ENCODE measurements around the gene GPR137B.

Gene GPR137B

DNA sequence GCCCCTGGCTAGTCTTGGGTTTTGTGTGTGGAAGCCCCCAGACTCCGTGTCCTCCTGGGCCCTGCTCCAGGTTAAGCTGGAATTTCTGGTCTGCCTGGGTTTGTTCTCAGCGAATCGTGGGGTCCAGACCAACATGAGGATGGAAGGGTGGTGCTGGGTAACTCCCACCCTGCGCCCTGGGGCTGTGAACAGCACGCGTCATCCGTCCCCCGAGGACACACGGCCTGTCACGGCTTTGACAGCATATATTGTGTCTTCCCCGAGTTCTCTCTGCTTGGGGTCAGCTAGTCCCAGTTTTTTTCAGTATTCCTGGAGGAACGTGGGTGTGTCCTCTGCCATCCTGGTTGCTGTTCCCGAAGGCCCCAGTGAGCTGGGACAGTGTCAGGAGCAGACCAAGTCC lies 11.8 kb downstream of the GPR137B start:
- no peaks in the 10 kb centered on the region for H3K79me2 ChIP-seq (ENCODE audit: control insufficient read depth, insufficient read depth, low read length)
- no peak overlapping the region for H3K23ac ChIP-seq (ENCODE audit: low read length)
- no peaks in the 10 kb centered on the region for H3K79me1 ChIP-seq (ENCODE audit: low read length)
- no peak overlapping the region for H2AK5ac ChIP-seq (ENCODE audit: low read length)
- DNase-seq = no peak
- no peak overlapping the region for H3K4me2 ChIP-seq (ENCODE audit: low read length)
- H3K27ac ChIP-seq (ENCODE audit: low read depth, low read length) = no peak overlapping the region
- no peaks in the 10 kb centered on the region for H3K36me3 ChIP-seq (ENCODE audit: control insufficient read depth, insufficient read depth, low read length)
- H3K9ac ChIP-seq (ENCODE audit: low read length) = no peak overlapping the region
- no peak overlapping the region for H3K56ac ChIP-seq (ENCODE audit: low read length)
- no peaks in the 10 kb centered on the region for H3K4me1 ChIP-seq (ENCODE audit: control insufficient read depth, low read depth, low read length)
- H2BK15ac ChIP-seq (replicated peaks; ENCODE audit: low read depth) = no peak overlapping the region
- no peak overlapping the region for H4K8ac ChIP-seq (ENCODE audit: low read depth, low read length)
- no peak overlapping the region for H3K4ac ChIP-seq (ENCODE audit: low read depth, low read length)
- no CpG with 5 or more reads among the region's 13 CpGs for WGBS (ENCODE audit: extremely low coverage, insufficient coverage, low lambda C conversion rate)
- H3K4me3 ChIP-seq (ENCODE audit: low read length) = no peak overlapping the region
- no peak overlapping the region for H3K18ac ChIP-seq (ENCODE audit: low read length)
- no peak overlapping the region for H2BK120ac ChIP-seq (ENCODE audit: low read depth, low read length)
- H4K5ac ChIP-seq (ENCODE audit: low read length) = no peak overlapping the region
- H2BK5ac ChIP-seq (ENCODE audit: low read length) = no peak overlapping the region
- no peaks in the 10 kb centered on the region for H3K27me3 ChIP-seq (ENCODE audit: insufficient read depth, low read length, poor library complexity)

DNA sequence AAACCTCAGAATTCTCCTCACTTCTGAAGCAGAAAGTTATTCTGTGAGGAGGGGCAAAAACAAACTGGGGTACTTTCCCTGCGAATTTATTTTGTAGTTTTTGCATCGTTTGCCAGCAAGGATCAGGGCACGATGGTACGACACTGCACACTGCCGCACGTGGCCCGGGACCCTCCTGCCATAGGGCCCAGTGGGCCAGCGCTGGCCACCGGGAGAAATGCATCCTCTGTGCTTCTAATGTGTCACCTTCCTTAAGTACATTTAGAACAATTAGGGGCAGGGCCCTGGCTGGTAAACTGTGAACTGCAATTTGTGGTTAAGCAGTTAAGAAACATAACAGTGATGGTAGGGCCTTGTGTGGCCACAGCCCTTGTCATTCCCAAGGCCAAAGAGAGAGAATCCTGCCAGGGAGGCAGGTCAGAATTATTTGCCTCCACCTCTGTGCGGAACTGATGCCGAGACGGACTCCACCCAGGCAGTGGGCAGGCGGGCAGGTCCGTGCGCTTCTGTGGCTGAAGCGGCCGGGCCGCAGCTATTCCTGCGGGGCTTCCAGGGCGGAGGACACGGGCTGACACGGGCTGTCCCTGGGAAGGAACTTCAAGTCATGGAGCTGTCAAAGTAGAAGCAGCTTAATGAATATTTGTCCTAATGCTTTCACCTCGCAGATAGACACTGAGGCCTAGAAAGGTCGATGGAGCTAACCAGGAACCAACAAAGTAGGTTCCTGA lies 12.5 kb downstream of the GPR137B start:
- Histone ChIP-seq H3K56ac (ENCODE audit: low read length) (no peak overlapping the region), H3K79me1 (ENCODE audit: low read length) (no peaks in the 10 kb centered on the region), H3K4me2 (ENCODE audit: low read length) (no peak overlapping the region), H3K27me3 (ENCODE audit: insufficient read depth, low read length, poor library complexity) (no peaks in the 10 kb centered on the region), H4K8ac (ENCODE audit: low read depth, low read length) (no peak overlapping the region), H3K4ac (ENCODE audit: low read depth, low read length) (no peak overlapping the region), H3K4me1 (ENCODE audit: control insufficient read depth, low read depth, low read length) (no peaks in the 10 kb centered on the region), H3K18ac (ENCODE audit: low read length) (no peak overlapping the region), H3K27ac (ENCODE audit: low read depth, low read length) (no peak overlapping the region), H2BK5ac (ENCODE audit: low read length) (no peak overlapping the region), H3K23ac (ENCODE audit: low read length) (no peak overlapping the region), H3K9ac (ENCODE audit: low read length) (no peak overlapping the region), H3K79me2 (ENCODE audit: control insufficient read depth, insufficient read depth, low read length) (no peaks in the 10 kb centered on the region), H3K36me3 (ENCODE audit: control insufficient read depth, insufficient read depth, low read length) (no peaks in the 10 kb centered on the region), H4K5ac (ENCODE audit: low read length) (no peak overlapping the region), H2BK15ac (replicated peaks; ENCODE audit: low read depth) (no peak overlapping the region), H3K4me3 (ENCODE audit: low read length) (no peak overlapping the region), H2BK120ac (ENCODE audit: low read depth, low read length) (no peak overlapping the region), H2AK5ac (ENCODE audit: low read length) (no peak overlapping the region)
- no peak for DNase-seq
- no CpG with 5 or more reads among the region's 24 CpGs for WGBS (ENCODE audit: extremely low coverage, insufficient coverage, low lambda C conversion rate)

GRCh38 chr1:236155399-236155767 lies 13.0 kb downstream of the GPR137B start:
- H2BK5ac ChIP-seq (ENCODE audit: low read length) = no peak overlapping the region
- no peaks in the 10 kb centered on the region for H3K36me3 ChIP-seq (ENCODE audit: control insufficient read depth, insufficient read depth, low read length)
- H3K18ac ChIP-seq (ENCODE audit: low read length) = no peak overlapping the region
- no peak overlapping the region for H3K4me2 ChIP-seq (ENCODE audit: low read length)
- no peak for DNase-seq
- H3K56ac ChIP-seq (ENCODE audit: low read length) = no peak overlapping the region
- no peak overlapping the region for H3K4me3 ChIP-seq (ENCODE audit: low read length)
- H4K5ac ChIP-seq (ENCODE audit: low read length) = no peak overlapping the region
- H3K4me1 ChIP-seq (ENCODE audit: control insufficient read depth, low read depth, low read length) = no peaks in the 10 kb centered on the region
- H2BK120ac ChIP-seq (ENCODE audit: low read depth, low read length) = no peak overlapping the region
- WGBS (ENCODE audit: extremely low coverage, insufficient coverage, low lambda C conversion rate) = no CpG with 5 or more reads among the region's 11 CpGs
- no peaks in the 10 kb centered on the region for H3K27me3 ChIP-seq (ENCODE audit: insufficient read depth, low read length, poor library complexity)
- no peak overlapping the region for H2BK15ac ChIP-seq (replicated peaks; ENCODE audit: low read depth)
- H3K4ac ChIP-seq (ENCODE audit: low read depth, low read length) = no peak overlapping the region
- H3K23ac ChIP-seq (ENCODE audit: low read length) = no peak overlapping the region
- no peak overlapping the region for H3K27ac ChIP-seq (ENCODE audit: low read depth, low read length)
- no peaks in the 10 kb centered on the region for H3K79me2 ChIP-seq (ENCODE audit: control insufficient read depth, insufficient read depth, low read length)
- no peak overlapping the region for H2AK5ac ChIP-seq (ENCODE audit: low read length)
- H3K9ac ChIP-seq (ENCODE audit: low read length) = no peak overlapping the region
- H3K79me1 ChIP-seq (ENCODE audit: low read length) = no peaks in the 10 kb centered on the region
- H4K8ac ChIP-seq (ENCODE audit: low read depth, low read length) = no peak overlapping the region

DNA sequence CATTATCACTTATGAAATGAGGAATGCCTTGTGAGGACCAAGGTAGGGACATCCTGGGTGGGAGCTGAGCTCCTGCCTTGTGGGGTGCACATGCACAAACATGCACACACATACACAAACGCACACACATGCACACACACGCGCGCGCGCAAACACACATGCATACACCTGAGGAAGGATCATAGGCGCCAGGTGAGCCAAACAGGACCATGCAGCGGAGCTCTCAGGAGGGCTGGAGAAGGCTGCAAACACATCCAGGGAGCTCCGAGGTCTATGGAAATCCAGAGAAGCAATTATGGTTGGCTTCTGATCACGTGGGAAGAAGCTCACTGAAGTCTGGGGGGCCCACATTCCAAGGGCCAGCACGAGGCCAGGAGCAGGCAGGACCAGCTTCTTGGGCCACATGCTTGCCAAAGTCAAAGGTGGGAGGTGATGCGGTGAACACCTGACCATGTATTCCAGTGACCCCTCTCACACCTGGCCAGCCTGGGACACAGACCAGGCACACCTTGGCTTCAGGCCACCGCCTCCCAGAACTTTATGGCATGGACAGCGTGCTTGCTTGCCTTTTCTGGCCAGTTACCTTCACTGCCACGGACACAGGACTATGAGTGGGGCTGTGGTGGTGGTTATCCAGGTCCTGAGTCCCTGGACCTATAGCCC lies 13.6 kb downstream of the GPR137B start:
- Histone ChIP-seq H4K5ac (ENCODE audit: low read length) (no peak overlapping the region), H3K27me3 (ENCODE audit: insufficient read depth, low read length, poor library complexity) (no peaks in the 10 kb centered on the region), H3K18ac (ENCODE audit: low read length) (no peak overlapping the region), H3K4me3 (ENCODE audit: low read length) (no peak overlapping the region), H3K9ac (ENCODE audit: low read length) (no peak overlapping the region), H2BK120ac (ENCODE audit: low read depth, low read length) (no peak overlapping the region), H3K79me2 (ENCODE audit: control insufficient read depth, insufficient read depth, low read length) (no peaks in the 10 kb centered on the region), H2BK15ac (replicated peaks; ENCODE audit: low read depth) (no peak overlapping the region), H3K79me1 (ENCODE audit: low read length) (no peaks in the 10 kb centered on the region), H3K4me2 (ENCODE audit: low read length) (no peak overlapping the region), H3K36me3 (ENCODE audit: control insufficient read depth, insufficient read depth, low read length) (no peaks in the 10 kb centered on the region), H3K56ac (ENCODE audit: low read length) (no peak overlapping the region), H3K4me1 (ENCODE audit: control insufficient read depth, low read depth, low read length) (no peaks in the 10 kb centered on the region), H3K27ac (ENCODE audit: low read depth, low read length) (no peak overlapping the region), H3K4ac (ENCODE audit: low read depth, low read length) (no peak overlapping the region), H2BK5ac (ENCODE audit: low read length) (no peak overlapping the region), H3K23ac (ENCODE audit: low read length) (no peak overlapping the region), H4K8ac (ENCODE audit: low read depth, low read length) (no peak overlapping the region), H2AK5ac (ENCODE audit: low read length) (no peak overlapping the region)
- no CpG with 5 or more reads among the region's 15 CpGs for WGBS (ENCODE audit: extremely low coverage, insufficient coverage, low lambda C conversion rate)
- no peak for DNase-seq

- H3K18ac ChIP-seq (ENCODE audit: low read length) = no peak overlapping the region
- no peak overlapping the region for H3K4me3 ChIP-seq (ENCODE audit: low read length)
- H3K79me2 ChIP-seq (ENCODE audit: control insufficient read depth, insufficient read depth, low read length) = no peaks in the 10 kb centered on the region
- H2BK120ac ChIP-seq (ENCODE audit: low read depth, low read length) = no peak overlapping the region
- H2BK5ac ChIP-seq (ENCODE audit: low read length) = no peak overlapping the region
- no CpG with 5 or more reads among the region's 18 CpGs for WGBS (ENCODE audit: extremely low coverage, insufficient coverage, low lambda C conversion rate)
- H3K23ac ChIP-seq (ENCODE audit: low read length) = no peak overlapping the region
- no peak overlapping the region for H3K27ac ChIP-seq (ENCODE audit: low read depth, low read length)
- no peaks in the 10 kb centered on the region for H3K4me1 ChIP-seq (ENCODE audit: control insufficient read depth, low read depth, low read length)
- no peaks in the 10 kb centered on the region for H3K27me3 ChIP-seq (ENCODE audit: insufficient read depth, low read length, poor library complexity)
- H3K56ac ChIP-seq (ENCODE audit: low read length) = no peak overlapping the region
- H3K79me1 ChIP-seq (ENCODE audit: low read length) = no peaks in the 10 kb centered on the region
- no peak overlapping the region for H4K5ac ChIP-seq (ENCODE audit: low read length)
- H3K9ac ChIP-seq (ENCODE audit: low read length) = no peak overlapping the region
- no peaks in the 10 kb centered on the region for H3K36me3 ChIP-seq (ENCODE audit: control insufficient read depth, insufficient read depth, low read length)
- H2AK5ac ChIP-seq (ENCODE audit: low read length) = no peak overlapping the region
- no peak overlapping the region for H2BK15ac ChIP-seq (replicated peaks; ENCODE audit: low read depth)
- no peak for DNase-seq
- no peak overlapping the region for H4K8ac ChIP-seq (ENCODE audit: low read depth, low read length)
- H3K4ac ChIP-seq (ENCODE audit: low read depth, low read length) = no peak overlapping the region
- H3K4me2 ChIP-seq (ENCODE audit: low read length) = no peak overlapping the region
Observed at GRCh38 chr1:236156512-236157208, 14.3 kb downstream of the GPR137B start.

Measured in mesendoderm (in vitro differentiated cells).